GM12865 (cell line): ENCODE results near the gene NODAL.

ENCODE experiments used
- DNase-seq: peaks from one replicate; pipeline ENCODE4 v3.0.0; 2010; ENCODE audit warnings: low read depth
- H3K4me3 ChIP-seq: 2 replicates; pipeline ENCODE4 v1.5.1; 2011; ENCODE audit warnings: mild to moderate bottlenecking, low read depth, low read length, control low read depth
- CTCF ChIP-seq: IDR thresholded peaks from 2 replicates; pipeline ENCODE4 v1.5.1; 2011; ENCODE audit warnings: low read length, control low read depth, low read depth, inconsistent platforms; ENCODE audit not compliant: insufficient read depth; ENCODE audit errors: missing control alignments

NODAL gene

GRCh38 chr10:70430493-70431445 lies 10.7 kb downstream of the NODAL start:
- no peak for TF ChIP-seq CTCF
- DNase-seq = no peak
- no peak overlapping the region for H3K4me3 ChIP-seq

GRCh38 chr10:70426823-70427222 lies 14.7 kb downstream of the NODAL start:
- DNase-seq = no peak
- no peak overlapping the region for H3K4me3 ChIP-seq
- no peak for TF ChIP-seq CTCF

- no peak for TF ChIP-seq CTCF
- no peak for DNase-seq
- no peak overlapping the region for H3K4me3 ChIP-seq
Measured at GRCh38 chr10:70425096-70425495, 16.4 kb downstream of the NODAL start.

GRCh38 chr10:70424320-70424719 lies 17.2 kb downstream of the NODAL start:
- no peak for DNase-seq
- TF ChIP-seq CTCF = no peak
- no peak overlapping the region for H3K4me3 ChIP-seq

GRCh38 chr10:70418713-70419112 lies 22.8 kb downstream of the NODAL start:
- TF ChIP-seq CTCF = no peak
- DNase-seq = no peak
- no peak overlapping the region for H3K4me3 ChIP-seq

- H3K4me3 ChIP-seq = no peak overlapping the region
- TF ChIP-seq CTCF = no peak
- DNase-seq = no peak
Measured at GRCh38 chr10:70418229-70418628, 23.3 kb downstream of the NODAL start.

GRCh38 chr10:70417568-70417967 lies 23.9 kb downstream of the NODAL start:
- no peak overlapping the region for H3K4me3 ChIP-seq
- TF ChIP-seq CTCF = no peak
- no peak for DNase-seq
